ENCODE data around the gene PER3. TPM values are rescaled to one million over a fixed set of nuclear protein-coding genes. Genes with fewer than 3 reads are reported as not detected.

PER3 gene
- total RNA-seq, 1 donor from 2014 or later = 33.3 TPM

DNA sequence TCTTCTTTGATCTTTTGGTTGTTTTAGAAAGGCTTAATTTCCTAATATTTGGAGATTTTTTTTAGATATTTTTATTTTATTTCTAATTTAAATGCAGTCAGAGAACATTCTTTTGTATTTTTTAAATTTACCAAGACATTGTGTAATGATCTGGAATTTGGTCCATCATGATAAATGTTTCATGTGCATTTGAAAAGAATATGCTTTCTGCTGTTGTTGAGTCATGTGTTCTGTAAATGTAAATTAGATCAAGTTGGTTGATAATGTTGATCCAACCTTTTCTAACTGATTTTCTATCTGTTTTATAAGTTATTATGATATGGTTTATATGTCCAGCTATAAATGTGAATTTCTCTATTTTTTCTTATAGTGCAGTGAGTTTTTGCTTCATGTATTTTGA is 48.9 kb downstream of the PER3 start:
- no peak for DNase-seq (ENCODE audit: low spot score)

- no peak for DNase-seq (ENCODE audit: low spot score)
Measured at GRCh38 chr1:7838714-7839113, 54.6 kb downstream of the PER3 start.

- no peak for DNase-seq (ENCODE audit: low spot score)
Measured at GRCh38 chr1:7839526-7839925, 55.4 kb downstream of the PER3 start.

DNA sequence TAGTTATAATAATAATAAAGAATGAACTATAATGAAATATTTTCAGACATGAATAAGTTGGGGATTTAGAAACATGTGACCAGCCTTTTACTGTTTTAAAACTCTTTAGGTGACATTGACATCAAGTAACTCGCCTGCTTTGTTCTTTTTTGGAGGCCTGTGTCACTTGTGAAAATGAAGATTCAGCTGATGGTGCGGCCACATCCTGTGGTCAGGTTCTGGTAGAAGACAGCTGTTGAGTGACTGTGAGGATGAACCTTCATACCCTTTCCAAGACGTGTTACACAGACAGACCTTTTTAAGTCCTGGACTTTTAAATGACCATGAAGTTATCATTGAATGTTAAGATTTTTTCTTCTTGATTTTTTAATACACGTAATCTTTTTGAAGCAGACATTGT is 58.4 kb downstream of the PER3 start:
- no peak for DNase-seq (ENCODE audit: low spot score)

DNA sequence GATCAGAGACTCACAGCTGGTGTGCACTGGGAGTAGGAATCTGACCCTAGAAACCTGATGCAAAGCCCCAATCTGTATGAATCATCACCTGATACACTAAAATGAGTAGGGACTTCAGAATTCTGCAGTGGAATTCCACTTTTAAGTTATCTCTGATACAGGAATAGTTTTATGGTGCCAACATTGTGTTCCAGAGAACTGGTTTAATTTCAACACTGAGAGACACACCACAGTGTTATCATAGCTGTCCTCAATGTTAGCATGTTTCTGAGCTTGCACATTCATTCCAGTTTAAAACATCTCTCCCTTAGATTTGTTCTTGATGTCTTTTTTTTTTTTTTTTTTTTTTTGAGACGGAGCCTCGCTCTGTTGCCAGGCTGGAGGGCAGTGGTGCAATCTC is 61.7 kb downstream of the PER3 start:
- DNase-seq (ENCODE audit: low spot score) = no peak

- DNase-seq (ENCODE audit: low spot score) = no peak
Measured at GRCh38 chr1:7846656-7847055, 62.6 kb downstream of the PER3 start.

GRCh38 chr1:7847599-7847998 is 63.5 kb downstream of the PER3 start:
- no peak for DNase-seq (ENCODE audit: low spot score)

GRCh38 chr1:7850786-7851185 is 66.7 kb downstream of the PER3 start:
- DNase-seq (ENCODE audit: low spot score) = no peak

- DNase-seq (ENCODE audit: low spot score) = no peak
Measured at GRCh38 chr1:7852804-7853683, 69.0 kb downstream of the PER3 start, which contains the start of gene UTS2. Gene UTS2, minus strand, starts transcription at chr1:7853065. Its CDS starts 62 bp downstream, at chr1:7853003.

DNA sequence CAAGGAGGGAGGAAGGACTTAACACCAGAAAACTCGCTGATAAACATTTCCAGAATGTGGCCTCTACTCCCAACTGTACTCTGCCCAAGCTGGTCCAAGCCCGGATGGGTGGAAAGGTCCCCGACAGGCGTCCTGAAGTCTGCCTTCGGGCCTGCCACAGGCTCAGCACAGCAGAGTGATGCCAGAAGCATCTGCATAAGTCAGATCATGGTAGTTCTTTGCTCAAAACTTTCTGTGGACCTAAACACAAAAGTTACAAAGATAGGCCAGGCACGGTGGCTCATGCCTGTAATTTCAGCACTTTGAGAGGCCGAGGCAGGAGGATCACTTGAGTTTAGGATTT is 69.6 kb downstream of the PER3 start:
- no peak for DNase-seq (ENCODE audit: low spot score)

GRCh38 chr1:7856345-7856744 is 72.3 kb downstream of the PER3 start:
- DNase-seq (ENCODE audit: low spot score) = no peak

DNA sequence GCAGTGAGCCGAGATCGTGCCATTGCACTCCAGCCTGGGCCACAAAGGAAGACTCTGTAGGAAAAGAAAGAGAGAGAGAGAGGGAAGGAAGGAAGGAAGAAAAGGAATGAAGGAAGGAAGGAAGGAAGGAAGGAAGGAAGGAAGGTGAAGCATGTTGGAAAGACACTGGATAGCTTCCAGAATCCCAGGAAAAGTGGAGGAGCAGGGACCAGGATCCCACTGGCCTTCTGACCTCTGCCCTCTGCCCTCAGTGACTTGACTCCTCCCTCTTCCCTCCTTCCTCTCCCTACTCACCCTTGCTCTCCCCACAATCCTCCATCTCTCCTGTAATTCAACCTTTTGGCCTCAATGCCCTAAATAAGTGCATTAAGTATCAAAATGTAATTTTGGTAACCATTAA is 72.9 kb downstream of the PER3 start:
- DNase-seq (ENCODE audit: low spot score) = no peak

DNA sequence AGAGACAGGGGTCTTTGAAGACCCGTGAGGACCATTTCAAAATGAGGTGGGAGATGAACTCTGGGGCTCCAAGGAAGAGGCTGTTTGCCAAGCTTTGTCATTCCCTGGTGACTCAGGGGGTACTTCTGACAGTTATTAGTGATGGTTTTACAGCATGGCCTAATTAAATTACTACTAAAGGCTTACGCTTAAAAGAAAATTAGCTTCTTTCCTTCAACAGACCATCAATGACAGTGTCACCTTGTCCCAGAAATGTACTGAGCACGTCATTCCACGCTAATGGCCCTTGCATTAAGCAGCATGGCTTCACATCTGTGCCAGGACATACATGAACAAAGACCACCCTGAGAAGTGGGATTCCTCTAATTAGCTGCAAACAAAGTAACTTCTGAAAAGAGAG is 73.9 kb downstream of the PER3 start:
- no peak for DNase-seq (ENCODE audit: low spot score)

DNA sequence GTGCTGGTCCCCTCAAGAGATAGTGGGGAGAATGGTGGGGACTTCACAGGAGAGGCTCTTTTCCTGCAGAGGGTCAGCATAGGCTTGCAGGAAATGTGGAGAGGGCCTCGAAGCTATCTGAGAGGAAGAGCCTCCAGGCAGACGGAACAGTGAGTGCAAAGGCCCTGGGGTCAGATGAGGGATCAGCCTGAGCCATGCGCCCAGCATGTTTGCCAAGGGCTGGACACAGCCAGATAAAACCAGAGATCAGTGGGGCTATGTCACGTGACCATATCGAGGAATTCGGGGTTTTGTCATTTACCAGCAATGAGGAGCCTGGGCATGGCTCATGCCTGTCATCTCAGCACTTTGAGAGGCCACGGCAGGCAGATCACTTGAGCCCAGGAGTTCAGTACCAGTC is 75.3 kb downstream of the PER3 start:
- DNase-seq (ENCODE audit: low spot score) = no peak

DNA sequence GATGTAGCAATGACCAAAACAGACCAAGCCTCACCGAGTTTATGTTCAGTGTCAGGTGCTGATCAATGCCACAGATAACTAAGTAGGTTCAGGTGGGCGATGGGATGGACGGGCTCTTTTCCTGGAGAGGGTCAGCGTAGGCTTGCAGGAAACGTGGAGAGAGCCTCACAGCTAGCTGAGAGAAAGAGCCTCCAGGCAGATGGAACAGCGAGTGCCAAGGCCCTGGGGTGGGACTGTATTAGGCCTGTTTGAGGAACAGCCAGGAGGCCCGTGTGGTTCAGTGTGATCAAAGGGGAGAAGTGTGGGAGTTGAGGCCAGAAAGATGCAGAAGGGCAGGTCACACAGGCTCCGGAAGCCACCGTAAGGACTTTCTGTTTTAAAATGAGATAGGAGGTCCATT is 76.0 kb downstream of the PER3 start:
- DNase-seq (ENCODE audit: low spot score) = no peak

DNA sequence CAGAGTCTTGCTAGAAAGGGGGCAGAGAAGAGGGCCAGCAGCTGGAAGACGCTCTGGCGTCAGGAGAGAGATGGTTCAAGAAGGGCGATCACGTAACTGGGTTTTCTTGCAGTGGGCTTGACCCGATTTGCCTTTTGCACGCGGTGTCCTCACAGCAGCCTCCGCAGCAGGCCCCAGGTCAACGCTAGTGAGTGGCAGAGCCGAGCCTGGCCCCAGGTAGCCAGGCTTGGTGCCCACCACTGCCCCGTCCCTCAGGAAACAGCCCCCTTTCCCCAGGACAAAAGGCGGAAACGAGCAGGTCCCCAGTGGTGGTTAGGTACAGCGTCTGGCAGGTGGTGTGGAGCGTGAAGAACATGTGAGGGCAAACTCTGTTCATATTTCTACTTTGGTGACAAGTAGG is 77.4 kb downstream of the PER3 start:
- no peak for DNase-seq (ENCODE audit: low spot score)

- no peak for DNase-seq (ENCODE audit: low spot score)
Measured at GRCh38 chr1:7862211-7863060, 78.3 kb downstream of the PER3 start.

- DNase-seq (ENCODE audit: low spot score) = no peak
Measured at GRCh38 chr1:7863756-7864328, 79.8 kb downstream of the PER3 start.

- DNase-seq (ENCODE audit: low spot score) = no peak
Measured at GRCh38 chr1:7865978-7866377, 81.9 kb downstream of the PER3 start.

DNA sequence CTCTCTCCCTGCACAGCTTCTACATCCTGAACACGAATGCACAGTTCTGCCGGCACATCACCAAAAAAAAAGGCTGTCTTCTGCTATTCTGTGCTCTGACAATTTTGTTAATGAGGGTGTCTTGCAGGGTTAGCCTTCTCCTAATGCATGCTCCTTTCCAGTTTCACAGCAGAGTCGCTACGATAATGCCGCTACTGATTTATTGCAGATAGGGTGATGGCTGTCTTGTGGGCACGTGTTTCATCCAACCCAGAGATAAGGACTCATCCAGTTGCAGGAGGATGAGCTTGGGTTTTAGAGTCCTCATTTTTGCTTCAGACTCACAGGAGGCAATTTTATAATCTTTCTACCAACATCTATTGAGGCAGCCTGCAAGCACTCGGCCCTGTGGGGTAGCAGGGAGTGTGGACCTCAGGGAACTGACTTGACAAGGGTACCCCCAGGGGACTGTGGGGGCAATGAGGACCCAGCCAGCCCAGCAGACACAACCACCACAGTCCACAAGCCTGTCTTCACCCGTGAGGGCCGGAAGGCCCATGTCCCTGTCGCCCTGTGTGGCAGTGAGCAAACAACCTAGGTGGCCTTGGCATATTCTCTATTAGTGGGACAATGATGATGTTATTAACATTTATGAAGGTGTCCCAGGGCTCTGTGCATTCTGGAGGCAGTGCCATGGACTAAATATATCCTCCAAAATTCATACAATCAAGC is 84.1 kb downstream of the PER3 start:
- no peak for DNase-seq (ENCODE audit: low spot score)

DNA sequence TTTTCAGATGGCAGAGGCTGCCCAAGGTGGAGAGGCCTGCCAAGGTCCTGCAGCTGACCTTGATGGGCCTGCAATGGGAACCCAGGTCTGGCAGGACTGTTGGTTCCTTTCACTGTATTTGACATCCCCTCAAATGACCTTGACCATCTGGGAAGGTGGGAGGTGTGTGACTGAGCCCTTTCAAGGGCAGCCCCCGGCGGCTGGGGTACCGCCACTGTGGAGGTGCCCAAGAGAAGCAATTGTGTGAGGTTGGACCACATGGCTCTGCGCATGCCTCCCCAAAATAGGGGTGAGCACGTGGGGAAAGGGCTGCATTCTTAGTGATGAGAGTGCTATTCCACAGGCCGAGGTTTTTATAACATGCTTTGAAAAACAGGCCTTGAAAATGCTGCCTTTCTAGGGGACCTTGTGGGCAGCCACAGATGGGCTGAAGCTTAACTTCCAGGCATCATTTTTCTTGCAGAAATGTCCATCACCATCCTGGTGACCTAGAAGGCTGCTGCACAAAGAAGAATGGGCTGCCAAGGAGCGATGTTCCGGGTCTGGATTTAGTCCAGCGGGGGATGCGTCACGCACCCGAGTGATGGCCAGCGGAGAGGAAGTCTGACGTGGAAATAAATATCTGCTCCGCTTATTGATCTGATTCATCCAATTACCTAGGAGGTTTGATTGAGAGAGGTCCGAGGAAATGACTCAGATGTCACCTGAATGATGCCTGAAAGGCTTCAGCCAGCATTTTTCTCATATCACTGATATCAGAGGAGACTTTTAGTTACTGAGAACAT is 85.2 kb downstream of the PER3 start:
- no peak for DNase-seq (ENCODE audit: low spot score)
